Neural progenitor cell (in vitro differentiated cells): Measurements from ENCODE around the gene NOS3.

Source experiments
- CTCF ChIP-seq: fragments of 200-600 bp; sonication (generic); IDR thresholded peaks from 2 replicates; pipeline ENCODE4 v1.5.1; 2017; ENCODE audit warnings: antibody characterized with exemption, mild to moderate bottlenecking
- EZH2 ChIP-seq: fragments of 200-600 bp; sonication (generic); IDR thresholded peaks from 2 replicates; pipeline ENCODE4 v1.6.1; 2017; ENCODE audit warnings: antibody characterized with exemption, mild to moderate bottlenecking, moderate library complexity

DNA sequence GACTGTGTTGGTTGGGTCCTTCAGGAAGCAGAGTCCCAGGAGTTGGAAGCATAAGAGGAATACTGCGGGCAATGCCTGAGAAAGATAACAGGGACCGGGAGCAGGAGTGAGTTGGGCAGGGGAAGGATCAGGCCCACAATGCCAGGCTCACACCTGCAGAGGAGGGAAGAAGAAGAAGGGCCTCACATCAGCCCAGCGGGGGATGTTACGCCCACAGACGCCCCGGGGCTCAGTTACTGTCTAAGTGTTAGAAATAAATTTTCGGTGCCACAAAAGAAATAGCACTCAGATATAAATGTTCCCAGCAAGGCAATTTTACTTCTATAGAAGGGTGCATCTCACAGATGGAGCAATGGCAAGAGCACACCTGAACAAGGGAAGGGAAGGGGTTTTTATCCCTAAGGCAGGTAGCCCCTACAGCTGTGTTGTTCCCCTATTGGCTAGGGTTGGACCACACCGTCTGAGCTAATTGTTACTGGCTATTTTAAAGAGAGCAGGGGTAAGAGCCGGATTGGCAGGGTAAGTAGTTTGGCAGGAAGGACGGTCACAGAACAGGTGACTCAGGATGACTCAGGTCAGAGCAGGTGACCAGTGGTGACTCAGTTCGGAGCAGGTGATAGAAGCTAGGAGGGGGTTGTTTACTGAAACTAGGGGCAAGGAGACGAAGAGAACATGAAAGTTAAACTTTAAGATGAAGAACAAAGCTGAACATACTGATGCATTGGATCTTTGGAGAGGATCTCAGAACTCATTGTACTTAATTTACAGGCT, at the start of gene NOS3:
- TF ChIP-seq CTCF = no peak
- no peak for TF ChIP-seq EZH2
